ENCODE measurements around the gene HBS1L. TPM values are rescaled to one million over a fixed set of nuclear protein-coding genes. Genes with fewer than 3 reads are reported as not detected.

HBS1L gene
- total and polyA plus RNA-seq, 9 of the 15 experiments (the other 6 are each of a cell fraction or from before 2014, with no cell fraction given): 101 to 199 (median 145) TPM

- TF ChIP-seq ZNF76 (CRISPR knock-in tag; IDR thresholded peaks at IDR 0.05; ENCODE audit: borderline replicate concordance): no peak
- no peak for TF ChIP-seq ERF (CRISPR knock-in tag; IDR thresholded peaks at IDR 0.05)
- TF ChIP-seq CBX3 (IDR thresholded peaks at IDR 0.05; ENCODE audit: borderline replicate concordance in 1 of 2, low read length in 2 of 2): peak in 1 of 2 experiments; percentile 80; a peak in 1 of 3 replicates
- TF ChIP-seq NBN (IDR thresholded peaks at IDR 0.05; ENCODE audit: low read depth): peak; percentile 95
- TF ChIP-seq ARID3A (IDR thresholded peaks at IDR 0.05; ENCODE audit: borderline replicate concordance, low read depth, low read length): peak; percentile 98
- TF ChIP-seq CHAMP1 (IDR thresholded peaks at IDR 0.05): peak; percentile 97
- no peak for TF ChIP-seq ZBTB34 (CRISPR knock-in tag; IDR thresholded peaks at IDR 0.05)
- no peak for TF ChIP-seq BRF2 (IDR thresholded peaks at IDR 0.05; ENCODE audit: borderline replicate concordance, insufficient read depth, insufficient read length)
- TF ChIP-seq ZNF512 (tag; IDR thresholded peaks at IDR 0.05): no peak
- TF ChIP-seq RBM22 (IDR thresholded peaks at IDR 0.05; ENCODE audit: low read depth, low read length, poor library complexity, severe bottlenecking): no peak
- TF ChIP-seq NCOA2 (IDR thresholded peaks at IDR 0.05; ENCODE audit: partially characterized antibody in 2 of 2): peak; percentile 64 to 67
- no peak for TF ChIP-seq POLR2G (IDR thresholded peaks at IDR 0.05; ENCODE audit: low read depth, low read length)
- no peak for TF ChIP-seq ZBTB43 (CRISPR knock-in tag; IDR thresholded peaks at IDR 0.05)
- TF ChIP-seq TEAD1 (CRISPR knock-in tag; IDR thresholded peaks at IDR 0.05): peak in 1 of 2 experiments; percentile 54; a peak in 1 of 4 replicates
- TF ChIP-seq TARDBP (IDR thresholded peaks at IDR 0.05): no peak
Observed at GRCh38 chr6:135084001-135084915, 29.6 kb upstream of the HBS1L start (continued).
